Activated T-cell treated with anti-CD3 and anti-CD28 coated beads for 4 hours (primary cell): Measurements from ENCODE around the gene BATF.

Experiments
- DNase-seq: peaks from one replicate; pipeline ENCODE4 v3.0.0-alpha.2; 2020

Gene BATF

GRCh38 chr14:75504411-75504810 is 17.9 kb upstream of the BATF start:
- DNase-seq, result no peak

- DNase-seq, result no peak
Measured at GRCh38 chr14:75506930-75507329, 15.3 kb upstream of the BATF start.

- no peak for DNase-seq
Measured at GRCh38 chr14:75510547-75510946, 11.7 kb upstream of the BATF start.

DNA sequence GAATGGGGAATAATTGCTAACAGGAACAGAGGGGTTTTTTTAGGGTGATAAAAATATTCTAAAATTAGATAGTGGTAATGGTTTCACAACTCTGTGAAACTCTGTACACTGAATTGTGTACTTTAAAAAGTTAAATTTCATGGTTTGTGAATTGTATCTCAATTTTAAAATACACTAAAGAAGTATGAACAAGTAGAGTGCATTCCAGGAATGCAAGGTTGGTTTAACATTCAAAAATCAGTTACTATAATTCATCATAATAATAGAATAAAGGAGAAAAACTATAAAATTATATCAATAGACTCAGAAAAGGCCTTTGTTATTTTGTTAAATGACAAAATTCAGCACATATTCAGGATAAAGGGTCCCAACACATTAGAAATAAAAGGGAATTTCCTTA is 11.1 kb upstream of the BATF start:
- DNase-seq, result no peak

DNA sequence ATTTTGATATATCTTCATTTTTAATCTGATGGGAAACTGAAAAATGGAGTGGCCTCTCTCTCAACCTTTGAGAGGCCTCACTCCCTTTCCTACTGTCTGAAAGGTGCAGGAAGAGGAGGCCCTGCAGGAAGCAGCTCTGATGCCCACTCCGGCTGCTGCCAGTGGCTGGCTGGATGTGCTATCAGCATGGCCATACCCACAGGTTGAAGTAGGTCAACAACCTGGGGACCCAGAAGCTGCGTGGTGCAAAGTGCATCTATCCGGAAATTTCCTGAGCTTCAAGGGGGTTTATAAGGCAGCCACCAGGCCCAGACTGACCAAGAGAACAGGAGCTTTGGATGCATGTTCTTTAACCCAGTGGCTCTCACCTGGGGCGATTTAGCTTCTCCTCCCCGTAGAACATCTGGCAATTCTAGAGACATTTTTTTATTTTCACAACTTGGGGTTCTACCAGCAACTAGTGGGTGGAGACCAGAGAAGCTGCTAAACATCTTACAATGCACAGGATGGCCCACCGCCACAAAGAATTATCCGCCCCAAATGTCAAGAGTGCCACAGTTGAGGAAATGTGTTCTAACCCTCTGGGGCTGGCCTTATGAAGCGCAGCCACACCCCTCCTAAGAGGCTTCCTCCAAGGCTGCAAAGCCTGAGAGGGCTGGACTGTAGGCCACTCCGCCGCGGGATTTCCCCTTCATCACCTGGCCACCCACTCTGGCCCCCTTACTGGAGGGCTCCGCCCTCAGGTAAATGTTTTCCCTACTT is 8.2 kb upstream of the BATF start:
- DNase-seq, result no peak

- DNase-seq, result no peak
Measured at GRCh38 chr14:75514673-75515628, 7.3 kb upstream of the BATF start.

DNA sequence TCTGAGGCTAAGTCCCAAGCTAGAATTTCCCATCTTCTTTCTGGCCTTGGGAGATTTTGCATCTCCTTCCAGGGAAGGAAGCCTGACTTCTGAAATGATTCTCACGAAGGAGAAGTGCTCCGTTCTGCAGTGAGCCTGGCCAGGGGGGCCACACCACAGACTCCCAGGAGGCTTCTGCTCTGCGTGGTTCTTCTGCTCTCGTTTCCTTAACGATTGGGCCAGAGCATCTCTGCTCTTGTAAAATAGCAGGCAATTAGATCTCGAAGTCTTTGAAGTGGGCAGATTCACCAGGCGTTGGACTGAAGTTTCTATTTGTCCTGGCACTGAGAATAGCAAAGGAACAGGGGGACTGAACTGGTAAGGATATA is 6.7 kb upstream of the BATF start:
- DNase-seq, result no peak

- no peak for DNase-seq
Measured at GRCh38 chr14:75518625-75519024, 3.6 kb upstream of the BATF start.

- DNase-seq, result no peak
Measured at GRCh38 chr14:75519394-75519793, 2.9 kb upstream of the BATF start.

- DNase-seq, result no peak
Measured at GRCh38 chr14:75519826-75520728, 2.2 kb upstream of the BATF start.

GRCh38 chr14:75520852-75521251 is 1.4 kb upstream of the BATF start:
- DNase-seq, result no peak

- no peak for DNase-seq
Measured at GRCh38 chr14:75521415-75522199, 662 bp upstream of the BATF start.

DNA sequence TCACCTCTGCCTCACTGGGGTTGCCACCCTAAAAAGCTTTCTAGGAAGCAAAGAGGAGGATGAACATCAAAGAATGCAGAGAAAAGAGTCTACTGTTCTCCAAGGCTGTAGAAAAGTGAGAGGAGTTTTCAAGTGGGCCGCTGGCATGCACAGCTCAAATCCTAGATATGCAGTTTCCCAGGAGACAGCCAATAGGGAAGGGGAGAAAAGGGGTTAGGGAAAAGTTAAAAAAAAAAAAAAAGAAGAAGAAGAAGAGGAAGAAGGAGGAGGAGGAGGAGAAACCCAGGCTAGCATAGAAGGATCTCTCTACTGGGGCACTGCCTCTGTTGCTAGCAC is 682 bp downstream of the BATF start:
- no peak for DNase-seq

DNA sequence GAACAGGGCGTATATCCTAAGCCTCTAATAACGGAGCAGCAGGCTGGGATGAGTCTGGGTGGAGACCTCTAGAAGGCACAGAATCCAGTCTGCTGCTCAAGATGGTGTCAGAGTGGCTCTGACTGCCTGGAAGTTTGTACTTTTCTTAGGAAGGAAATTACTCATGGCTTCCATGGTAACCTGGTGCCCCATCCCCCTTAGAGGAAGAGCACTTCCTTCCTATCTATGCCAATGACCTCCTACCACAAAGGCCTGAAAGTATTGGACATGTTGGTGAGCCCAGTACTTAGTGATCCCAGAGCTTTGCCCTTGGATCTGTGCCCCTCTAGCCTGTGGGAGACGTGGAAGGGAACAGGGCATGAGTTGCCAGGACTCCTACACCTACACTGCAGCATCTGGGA is 1.5 kb downstream of the BATF start:
- no peak for DNase-seq

GRCh38 chr14:75525969-75526368 is 3.7 kb downstream of the BATF start:
- no peak for DNase-seq

DNA sequence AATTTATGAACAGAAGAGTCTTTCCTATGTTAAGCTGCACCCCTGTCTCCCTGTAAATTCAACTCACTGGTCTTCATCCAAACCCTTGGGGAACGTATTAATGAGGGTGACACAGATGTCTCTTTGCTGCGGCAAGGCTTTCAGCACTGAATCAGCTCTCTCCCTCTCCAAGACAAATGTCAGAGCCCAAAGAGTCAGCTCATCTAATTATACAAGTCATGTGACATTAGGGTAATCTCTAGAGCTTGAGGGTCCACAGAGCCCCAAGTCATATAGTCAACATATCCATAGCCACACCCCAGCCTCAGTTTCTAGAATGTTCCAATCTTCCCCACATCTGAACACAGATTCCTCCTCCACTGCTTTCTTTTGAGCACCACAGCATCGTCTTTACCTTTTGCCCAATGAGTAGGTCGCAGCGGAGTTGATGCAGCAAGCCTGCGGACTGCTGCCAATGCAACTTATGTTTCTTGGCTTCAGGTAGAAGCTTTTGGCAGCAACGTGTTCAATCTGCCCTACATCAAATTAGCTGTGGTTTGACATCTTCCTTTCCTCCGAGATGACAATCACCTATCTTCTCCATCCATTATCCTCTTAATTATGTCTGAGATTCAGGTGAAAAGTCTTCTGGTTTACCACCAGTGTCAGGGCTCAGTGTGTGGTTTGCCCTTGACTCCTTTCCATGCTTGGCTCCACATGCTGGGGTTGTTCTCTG is 5.3 kb downstream of the BATF start:
- no peak for DNase-seq

DNA sequence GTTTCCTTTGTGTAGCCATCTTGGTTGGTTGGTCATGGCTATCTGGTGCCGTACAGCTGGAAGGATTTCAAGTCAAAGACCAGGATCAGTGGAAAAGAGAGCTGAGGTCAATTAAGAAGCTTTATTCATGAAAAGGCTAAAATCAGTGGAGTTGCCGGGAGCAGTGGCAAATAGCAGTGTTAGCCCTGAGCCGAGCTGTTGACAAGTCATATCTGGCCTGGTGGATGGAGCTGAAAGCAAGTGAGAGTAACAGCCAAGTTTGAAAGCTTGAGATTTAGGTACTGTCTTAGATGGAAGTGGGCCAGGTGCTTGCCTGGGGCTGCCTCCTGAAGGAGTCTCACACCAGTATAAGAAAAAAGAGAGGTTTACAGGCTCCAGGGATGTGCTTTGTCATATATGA is 9.0 kb downstream of the BATF start:
- no peak for DNase-seq

GRCh38 chr14:75531660-75532317 is 9.5 kb downstream of the BATF start:
- DNase-seq, result no peak

DNA sequence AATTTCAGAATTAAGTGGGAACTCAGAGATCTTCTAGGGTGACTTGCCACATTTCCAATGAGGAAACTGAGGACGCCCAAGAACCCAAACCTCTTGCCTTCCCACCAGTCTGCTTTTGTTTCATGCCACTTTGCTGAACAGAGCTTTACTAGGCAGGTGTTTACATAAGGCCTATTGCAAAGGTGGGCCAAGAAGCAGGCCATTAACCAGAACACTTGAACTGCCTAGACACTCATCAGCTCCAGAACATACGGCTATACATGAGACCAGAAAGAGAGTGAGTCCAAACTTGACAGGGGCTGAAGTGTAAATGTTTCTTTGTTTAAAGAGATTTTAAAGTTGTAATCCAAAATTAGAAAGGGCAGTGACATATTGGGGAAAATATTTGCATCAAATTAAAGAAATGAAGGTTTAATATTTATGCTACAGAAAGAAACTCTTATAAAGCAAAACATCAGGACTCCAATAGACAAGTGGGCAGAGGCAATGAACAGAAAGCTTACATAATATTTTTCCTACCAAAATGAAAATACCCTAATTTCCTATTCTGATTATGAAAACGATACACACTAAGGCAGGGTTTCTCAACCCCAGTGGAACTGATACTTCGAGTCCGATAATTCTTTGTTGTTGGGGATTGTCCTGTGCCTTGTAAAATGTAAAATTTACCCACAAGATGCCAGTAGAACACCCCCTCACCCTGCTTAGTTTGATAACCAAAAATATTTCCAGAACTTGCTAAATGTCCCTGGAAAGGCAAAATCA is 11.7 kb downstream of the BATF start:
- no peak for DNase-seq

GRCh38 chr14:75535164-75535898 is 13.1 kb downstream of the BATF start:
- no peak for DNase-seq
